Stimulated activated CD4-positive, alpha-beta T cell treated with anti-CD3 and anti-CD28 coated beads, Interleukin-4, amount 100 ng/mL, for 4 hours (primary cell): ENCODE data around the gene ODAD2.
"Not testable (repeated sequence)": the region's sequence is repeated elsewhere in the genome, so short reads cannot be mapped to it uniquely, and the experiment has no call there.

Experiments
- DNase-seq, 2 experiments: peaks; one replicate each; pipeline ENCODE4 v3.0.0-alpha.2; 2020

Gene ODAD2

GRCh38 chr10:27969931-27970330, 28.9 kb downstream of the ODAD2 start:
- not testable (repeated sequence) for DNase-seq

- DNase-seq = no peak
Measured at GRCh38 chr10:27959093-27959715, 39.7 kb downstream of the ODAD2 start.

DNA sequence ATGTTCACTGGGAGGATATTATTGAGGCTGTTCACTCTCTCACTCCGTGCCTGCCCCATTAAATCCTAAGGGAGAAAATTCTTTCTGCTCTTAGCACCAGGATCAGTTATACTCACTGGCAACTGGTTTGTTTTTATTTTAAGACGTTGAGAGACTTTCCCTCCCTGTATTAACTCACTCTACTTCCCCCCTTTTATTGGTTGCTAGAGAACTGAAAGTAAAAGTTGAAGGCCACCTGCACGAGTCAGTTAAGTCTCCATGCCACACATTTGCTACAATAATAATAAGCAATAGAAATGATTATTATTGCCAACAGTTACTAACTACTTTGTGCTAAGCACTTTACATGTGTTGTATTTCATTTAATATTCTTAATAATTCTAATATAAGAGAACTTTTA, 40.5 kb downstream of the ODAD2 start:
- not testable (repeated sequence) for DNase-seq

DNA sequence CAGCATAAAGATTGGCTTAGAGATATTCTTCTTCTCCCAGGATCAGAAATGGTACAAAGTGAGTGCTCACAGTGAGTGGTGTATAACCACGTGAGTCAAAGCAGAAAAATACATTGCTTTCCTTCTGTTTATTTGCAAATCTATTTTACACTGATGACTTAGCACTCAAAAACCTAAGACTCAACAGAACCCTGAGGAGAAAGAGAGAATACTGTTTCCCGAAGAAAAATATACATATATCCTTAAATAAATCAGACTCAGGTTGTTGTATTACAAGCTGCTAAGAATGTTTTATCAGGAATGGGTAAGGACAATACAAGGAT, 48.7 kb downstream of the ODAD2 start:
- no peak for DNase-seq

DNA sequence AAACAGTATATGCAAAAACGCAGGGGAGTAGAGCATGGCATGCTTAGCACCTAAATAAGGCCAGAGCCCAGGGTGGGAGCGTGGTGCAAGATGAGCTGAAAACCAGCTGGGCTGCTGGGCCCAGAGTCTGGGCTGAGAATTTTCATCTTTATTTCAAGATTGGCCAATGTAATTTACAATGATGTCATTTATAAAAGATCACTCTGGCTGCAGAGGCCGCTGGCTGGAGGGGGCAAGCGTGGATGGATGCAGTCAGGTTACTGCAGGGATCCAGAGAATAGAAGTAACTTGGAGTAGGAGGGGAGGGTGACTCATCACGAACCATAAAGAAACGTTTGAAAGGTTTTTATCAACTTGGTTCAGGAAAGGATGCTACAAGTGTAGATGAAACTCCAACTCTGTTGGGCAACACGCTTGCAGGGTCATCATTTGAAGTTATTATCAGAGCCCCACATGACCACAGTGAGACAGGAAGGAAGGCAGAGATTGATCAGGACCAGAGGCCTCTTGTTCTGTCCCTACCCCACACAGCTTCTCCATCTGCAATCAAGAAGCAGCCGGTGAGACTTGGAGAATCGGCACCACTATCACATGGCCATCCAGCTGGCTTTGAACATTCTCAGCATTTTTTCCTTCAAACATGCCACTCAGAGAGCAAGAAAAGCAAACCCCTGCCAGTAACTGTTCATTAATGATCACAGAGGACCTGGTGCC, 49.2 kb downstream of the ODAD2 start:
- no peak for DNase-seq

DNA sequence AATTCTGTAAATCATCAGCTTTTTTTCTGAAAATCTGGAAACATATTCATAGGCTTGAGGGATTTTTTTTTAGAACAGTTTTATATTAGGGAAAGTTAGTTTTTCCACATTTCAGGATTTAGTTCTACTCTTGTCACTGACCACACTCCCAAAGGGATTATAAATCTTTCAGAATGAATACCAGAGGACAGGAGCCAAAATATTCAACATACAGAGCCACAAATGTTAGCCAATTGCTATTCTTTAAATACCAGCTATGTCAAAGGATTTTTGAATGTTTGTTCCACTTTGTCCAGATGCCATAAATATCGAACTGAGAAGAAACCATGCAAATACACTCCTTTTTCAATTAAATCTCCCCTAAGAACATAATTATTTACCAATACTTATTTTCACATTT, 50.7 kb downstream of the ODAD2 start:
- no peak for DNase-seq

- DNase-seq = no peak
Measured at GRCh38 chr10:27947540-27947939, 51.3 kb downstream of the ODAD2 start.

DNA sequence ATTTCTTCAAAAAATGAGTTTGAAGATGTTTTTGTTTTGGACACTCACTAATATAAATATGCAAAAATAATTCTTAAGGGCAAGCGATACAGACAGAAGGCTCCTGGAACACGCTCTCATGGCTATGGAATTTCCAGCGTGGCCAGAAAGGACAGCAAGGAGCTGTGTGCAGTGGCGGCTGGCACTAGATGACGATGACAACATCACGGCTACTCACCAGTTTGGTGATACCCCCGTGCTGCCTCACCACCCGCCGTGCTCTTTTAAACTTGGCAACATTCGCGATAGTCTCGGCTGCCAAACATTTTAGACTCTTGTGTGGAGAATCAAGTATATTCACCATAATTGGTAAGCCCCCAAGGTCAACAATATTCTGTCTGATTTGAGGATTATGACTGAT, 54.9 kb downstream of the ODAD2 start:
- DNase-seq = no peak

DNA sequence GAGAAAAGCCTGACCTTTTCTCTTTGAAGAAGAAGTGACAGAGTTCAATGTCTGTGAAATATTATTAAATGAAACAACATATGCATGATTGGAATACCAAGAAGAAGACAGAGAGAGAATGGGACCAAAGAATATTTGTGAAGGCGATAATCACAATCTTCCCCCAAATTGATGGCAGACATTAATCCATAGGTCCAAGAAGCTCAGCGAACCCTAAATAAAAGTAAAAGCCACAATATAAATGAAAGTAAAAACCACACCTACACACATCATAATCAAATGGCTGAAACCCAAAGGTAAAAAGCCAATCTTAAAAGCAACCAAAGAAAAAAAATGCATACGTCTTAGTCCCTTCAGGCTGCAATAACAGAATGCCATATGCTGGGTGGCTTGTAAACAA, 84.0 kb downstream of the ODAD2 start:
- DNase-seq = no peak

DNA sequence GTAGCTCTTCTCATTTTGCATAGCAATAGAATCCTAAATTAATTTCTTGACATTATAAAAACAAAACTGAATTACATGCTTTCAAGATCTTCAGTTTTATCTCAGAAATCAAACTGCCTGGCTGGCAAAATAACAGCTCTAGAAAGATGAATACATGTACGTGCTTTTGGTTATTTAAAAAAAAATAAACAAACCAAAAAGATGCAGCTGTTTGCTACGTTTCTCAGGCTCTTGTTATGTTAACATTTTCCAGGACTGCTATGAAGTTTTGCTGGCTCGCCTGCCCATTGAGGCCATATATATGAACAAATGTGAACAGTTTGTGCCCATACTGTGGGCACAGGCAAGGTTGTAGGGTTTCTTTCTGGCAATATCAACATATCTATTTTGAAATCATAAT, 86.6 kb downstream of the ODAD2 start:
- no peak for DNase-seq

DNA sequence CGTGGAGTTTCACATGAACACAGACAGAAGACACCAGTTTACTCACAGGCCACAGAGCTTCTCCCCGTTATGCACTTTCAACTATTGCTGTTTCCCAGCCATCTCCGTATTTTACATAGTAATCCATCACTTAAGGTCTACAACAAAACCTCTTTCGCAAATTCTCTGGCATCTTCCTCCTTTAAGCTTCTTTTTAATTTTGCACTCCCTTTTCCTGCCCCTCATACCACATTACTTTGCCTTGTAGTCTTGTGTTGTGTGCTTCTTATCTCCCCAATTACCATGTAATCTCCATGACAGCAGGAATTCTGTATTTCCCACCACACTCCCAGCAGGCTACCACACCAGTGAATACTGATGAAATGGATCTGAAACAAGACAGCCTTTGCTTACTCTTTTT, 87.3 kb downstream of the ODAD2 start:
- no peak for DNase-seq

DNA sequence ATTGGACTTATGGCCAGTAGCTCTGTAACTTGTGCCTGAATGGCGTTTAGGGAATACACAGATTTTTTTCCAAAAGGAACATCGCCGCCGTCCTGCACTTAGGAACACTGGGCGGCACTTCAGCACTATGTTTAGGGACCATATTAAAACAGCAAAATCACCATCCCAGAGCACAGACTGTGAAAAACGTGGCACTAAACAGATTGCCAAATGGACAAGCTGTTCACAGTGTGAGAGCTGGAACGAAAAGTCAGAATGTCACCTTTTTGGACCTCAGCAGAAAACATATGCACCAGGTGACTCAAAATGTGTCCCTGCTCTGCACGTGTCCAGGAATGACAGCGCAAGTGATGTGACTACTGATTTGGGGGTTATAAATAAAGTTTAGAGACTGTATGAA, 87.9 kb downstream of the ODAD2 start:
- no peak for DNase-seq

- DNase-seq = no peak
Measured at GRCh38 chr10:27908231-27908630, 90.6 kb downstream of the ODAD2 start.

DNA sequence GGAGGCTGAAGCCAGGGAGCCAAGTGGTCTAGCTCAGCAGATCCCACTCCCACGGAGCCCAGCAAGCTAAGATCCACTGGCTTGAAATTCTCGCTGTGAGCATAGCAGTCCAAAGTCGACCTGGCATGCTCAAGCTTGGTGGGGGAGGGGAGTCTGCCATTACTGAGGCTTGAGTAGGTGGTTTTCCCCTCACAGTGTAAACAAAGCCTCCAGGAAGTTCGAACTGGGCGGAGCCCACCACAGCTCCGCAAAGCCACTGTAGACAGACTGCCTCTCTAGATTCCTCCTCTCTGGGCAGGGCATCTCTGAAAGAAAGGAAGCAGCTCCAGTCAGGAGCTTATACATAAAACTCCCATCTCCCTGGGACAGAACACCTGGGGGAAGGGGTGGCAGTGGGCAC, 99.4 kb downstream of the ODAD2 start:
- DNase-seq = not testable (repeated sequence)

DNA sequence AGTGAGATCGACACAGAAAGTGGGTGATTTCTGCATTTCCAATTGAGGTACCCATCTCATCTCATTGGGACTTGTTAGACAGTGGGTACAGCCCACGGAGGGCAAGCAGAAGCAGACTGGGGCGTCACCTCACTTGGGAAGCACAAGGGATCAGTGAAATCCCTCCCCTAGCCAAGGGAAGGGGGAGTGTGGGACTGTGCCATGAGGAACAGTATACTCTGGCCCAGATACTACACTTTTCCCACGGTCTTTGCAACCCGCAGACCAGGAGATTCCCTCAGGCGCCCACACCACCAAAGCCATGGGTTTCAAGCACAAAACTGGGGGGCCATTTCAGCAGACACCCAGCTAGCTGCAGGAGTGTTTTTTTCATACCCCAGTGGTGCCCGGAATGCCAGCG, 99.8 kb downstream of the ODAD2 start:
- DNase-seq = no peak

DNA sequence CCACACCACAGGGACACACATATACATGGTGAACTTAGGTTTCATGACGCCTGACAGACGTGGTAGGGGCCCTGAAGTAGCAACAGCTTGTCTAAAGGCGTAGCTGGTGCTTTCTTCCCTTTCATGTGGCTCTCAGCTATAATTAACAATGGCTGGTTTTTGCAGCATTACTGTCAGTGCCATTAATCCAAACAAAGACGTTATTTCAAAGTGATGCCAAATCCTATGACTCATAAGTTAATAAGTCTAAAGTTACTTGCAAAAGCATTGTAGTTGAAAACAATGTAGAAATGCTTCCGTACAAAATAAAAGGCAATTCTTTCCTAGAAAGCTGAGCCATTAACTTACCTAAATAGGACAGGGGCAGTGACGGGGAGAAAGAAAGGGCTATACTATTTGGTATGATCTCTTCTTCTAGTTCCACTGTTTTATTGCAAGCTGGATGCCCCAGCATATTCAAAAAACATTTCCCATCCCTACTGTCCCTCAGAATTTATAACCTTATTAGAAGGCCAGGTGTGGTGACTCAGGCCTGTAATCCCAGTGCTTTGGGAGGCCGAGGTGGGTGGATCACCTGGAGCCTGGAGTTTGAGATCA, 105.4 kb downstream of the ODAD2 start:
- no peak for DNase-seq

DNA sequence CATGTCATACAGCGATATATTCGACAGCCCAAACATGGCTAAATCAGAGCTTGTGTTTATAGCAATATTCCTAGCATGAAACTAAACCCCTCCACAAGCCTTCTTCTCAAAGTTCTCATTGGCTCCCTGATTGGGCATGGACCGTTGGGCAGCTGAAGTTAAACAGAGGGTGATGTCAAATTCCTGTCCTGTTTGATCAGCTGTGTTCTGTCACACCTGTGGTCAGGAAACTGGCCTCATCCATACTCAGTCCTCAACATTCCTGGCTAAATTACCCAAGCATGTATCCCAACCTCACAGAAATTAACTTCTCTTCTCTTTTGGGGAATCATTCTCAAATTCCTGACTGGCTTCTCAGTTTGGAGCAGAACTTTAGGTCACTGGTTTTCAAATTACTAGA, 107.9 kb downstream of the ODAD2 start:
- no peak for DNase-seq

DNA sequence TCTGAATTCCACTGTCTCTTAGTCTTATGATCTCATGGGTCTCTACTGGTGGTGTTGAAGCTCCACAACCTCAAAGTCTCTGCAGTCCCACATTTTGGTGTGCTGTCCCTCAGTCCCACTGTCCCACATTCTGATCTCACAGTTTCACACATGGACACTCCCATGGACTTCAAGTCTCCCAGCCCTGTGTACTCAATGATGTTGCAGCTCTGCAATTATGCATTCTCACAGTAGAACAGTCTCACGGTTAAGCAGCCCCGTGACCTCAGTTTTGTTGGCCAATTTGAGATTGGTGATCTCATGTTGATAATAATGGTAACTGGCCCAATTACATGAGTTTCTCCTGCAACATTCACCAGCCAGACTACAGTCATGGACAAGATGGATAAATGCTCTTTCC, 109.4 kb downstream of the ODAD2 start:
- no peak for DNase-seq

DNA sequence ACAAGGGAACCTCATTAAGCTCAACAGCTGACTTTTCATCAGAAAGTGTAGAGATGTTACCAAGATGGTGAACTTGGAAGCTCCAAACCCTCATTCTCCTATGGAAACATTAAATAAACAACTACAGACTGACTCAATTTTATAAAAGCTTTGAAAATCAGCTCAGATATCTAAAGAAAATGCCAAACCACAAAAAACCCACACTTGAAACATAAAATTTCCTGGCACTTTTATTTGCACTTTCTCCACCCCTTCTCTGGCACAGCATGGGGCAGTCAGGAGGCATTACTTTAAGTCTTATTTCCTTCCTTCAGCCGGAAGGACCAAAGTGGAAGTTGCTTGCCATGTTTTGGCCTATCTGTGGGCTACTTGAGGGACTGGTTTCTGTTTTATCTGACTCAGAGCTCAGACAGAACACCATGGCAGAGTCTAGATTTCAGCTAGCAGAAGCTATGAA, 114.7 kb downstream of the ODAD2 start:
- DNase-seq = no peak

GRCh38 chr10:27878281-27878680, 120.6 kb downstream of the ODAD2 start:
- no peak for DNase-seq

- DNase-seq = no peak
Measured at GRCh38 chr10:27865221-27865635, 133.7 kb downstream of the ODAD2 start.

- no peak for DNase-seq
Measured at GRCh38 chr10:27861781-27862180, 137.1 kb downstream of the ODAD2 start.

- no peak for DNase-seq
Measured at GRCh38 chr10:27857616-27858015, 141.3 kb downstream of the ODAD2 start.

GRCh38 chr10:27844223-27844622, 154.7 kb downstream of the ODAD2 start:
- no peak for DNase-seq

- no peak for DNase-seq
Measured at GRCh38 chr10:27838901-27839300, 160.0 kb downstream of the ODAD2 start.
